Ishikawa (cell line): ENCODE measurements around the gene DHPS.

Source experiments
- CEBPB ChIP-seq: IDR thresholded peaks from 2 replicates; pipeline ENCODE4 v1.6.1; 2012
- CREB1 ChIP-seq: IDR thresholded peaks from 2 replicates; pipeline ENCODE4 v1.6.1; 2012; ENCODE audit warnings: low read depth
- EGR1 ChIP-seq: IDR thresholded peaks from 2 replicates; pipeline ENCODE4 v1.6.1; 2012
- EP300 ChIP-seq: IDR thresholded peaks from 2 replicates; pipeline ENCODE4 v1.6.1; 2012; ENCODE audit warnings: borderline replicate concordance
- FOXM1 ChIP-seq: IDR thresholded peaks from 2 replicates; pipeline ENCODE4 v1.6.1; 2012; ENCODE audit warnings: low read depth, borderline replicate concordance
- MAX ChIP-seq: IDR thresholded peaks from 2 replicates; pipeline ENCODE4 v1.6.1; 2012
- NFIC ChIP-seq: IDR thresholded peaks from 2 replicates; pipeline ENCODE4 v1.6.1; 2012
- RAD21 ChIP-seq: IDR thresholded peaks from 2 replicates; pipeline ENCODE4 v1.6.1; 2012; ENCODE audit warnings: low read depth
- TAF1 ChIP-seq: IDR thresholded peaks from 2 replicates; pipeline ENCODE4 v1.6.1; 2012; ENCODE audit warnings: low read depth, mild to moderate bottlenecking
- TCF12 ChIP-seq: IDR thresholded peaks from 2 replicates; pipeline ENCODE4 v1.6.1; 2012; ENCODE audit warnings: low read depth
- TEAD4 ChIP-seq: IDR thresholded peaks from 2 replicates; pipeline ENCODE4 v1.6.1; 2012
- YY1 ChIP-seq: IDR thresholded peaks from 2 replicates; pipeline ENCODE4 v1.6.1; 2012; ENCODE audit warnings: low read depth
- ZBTB7A ChIP-seq: IDR thresholded peaks from 2 replicates; pipeline ENCODE4 v1.6.1; 2012; ENCODE audit warnings: low read depth
- TF ChIP-seq, protein P1 (sequence below): IDR thresholded peaks from 2 replicates; pipeline ENCODE4 v1.6.1; 2012
- TF ChIP-seq, protein P2 (sequence below): IDR thresholded peaks from 2 replicates; pipeline ENCODE4 v1.6.1; 2012; ENCODE audit warnings: low read depth, mild to moderate bottlenecking

DHPS gene

GRCh38 chr19:12666265-12667048, 15.2 kb downstream of the DHPS start, which contains the start of the genes MAN2B1 and WDR83:
MAN2B1 (minus strand) TSS chr19:12666742; CDS start chr19:12666701, 41 bp downstream.
WDR83 (plus strand) TSS chr19:12666807; CDS start chr19:12669791, 2,984 bp downstream.
- TF ChIP-seq EGR1 (0 out of 2 replicates have a peak, but pooled peaks have one; percentile 3), ZBTB7A (peak; percentile 79; the same call in 1 of the 2 replicates), CREB1 (no peak), TAF1 (peak; percentile 55; the same call in 1 of the 2 replicates), RAD21 (no peak), NFIC (no peak), MAX (no peak), CEBPB (no peak), EP300 (no peak), TEAD4 (no peak), TCF12 (no peak), YY1 (no peak), FOXM1 (no peak)
- TF ChIP-seq, protein P1, sequence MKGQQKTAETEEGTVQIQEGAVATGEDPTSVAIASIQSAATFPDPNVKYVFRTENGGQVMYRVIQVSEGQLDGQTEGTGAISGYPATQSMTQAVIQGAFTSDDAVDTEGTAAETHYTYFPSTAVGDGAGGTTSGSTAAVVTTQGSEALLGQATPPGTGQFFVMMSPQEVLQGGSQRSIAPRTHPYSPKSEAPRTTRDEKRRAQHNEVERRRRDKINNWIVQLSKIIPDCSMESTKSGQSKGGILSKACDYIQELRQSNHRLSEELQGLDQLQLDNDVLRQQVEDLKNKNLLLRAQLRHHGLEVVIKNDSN = no peak
- TF ChIP-seq, protein P2, sequence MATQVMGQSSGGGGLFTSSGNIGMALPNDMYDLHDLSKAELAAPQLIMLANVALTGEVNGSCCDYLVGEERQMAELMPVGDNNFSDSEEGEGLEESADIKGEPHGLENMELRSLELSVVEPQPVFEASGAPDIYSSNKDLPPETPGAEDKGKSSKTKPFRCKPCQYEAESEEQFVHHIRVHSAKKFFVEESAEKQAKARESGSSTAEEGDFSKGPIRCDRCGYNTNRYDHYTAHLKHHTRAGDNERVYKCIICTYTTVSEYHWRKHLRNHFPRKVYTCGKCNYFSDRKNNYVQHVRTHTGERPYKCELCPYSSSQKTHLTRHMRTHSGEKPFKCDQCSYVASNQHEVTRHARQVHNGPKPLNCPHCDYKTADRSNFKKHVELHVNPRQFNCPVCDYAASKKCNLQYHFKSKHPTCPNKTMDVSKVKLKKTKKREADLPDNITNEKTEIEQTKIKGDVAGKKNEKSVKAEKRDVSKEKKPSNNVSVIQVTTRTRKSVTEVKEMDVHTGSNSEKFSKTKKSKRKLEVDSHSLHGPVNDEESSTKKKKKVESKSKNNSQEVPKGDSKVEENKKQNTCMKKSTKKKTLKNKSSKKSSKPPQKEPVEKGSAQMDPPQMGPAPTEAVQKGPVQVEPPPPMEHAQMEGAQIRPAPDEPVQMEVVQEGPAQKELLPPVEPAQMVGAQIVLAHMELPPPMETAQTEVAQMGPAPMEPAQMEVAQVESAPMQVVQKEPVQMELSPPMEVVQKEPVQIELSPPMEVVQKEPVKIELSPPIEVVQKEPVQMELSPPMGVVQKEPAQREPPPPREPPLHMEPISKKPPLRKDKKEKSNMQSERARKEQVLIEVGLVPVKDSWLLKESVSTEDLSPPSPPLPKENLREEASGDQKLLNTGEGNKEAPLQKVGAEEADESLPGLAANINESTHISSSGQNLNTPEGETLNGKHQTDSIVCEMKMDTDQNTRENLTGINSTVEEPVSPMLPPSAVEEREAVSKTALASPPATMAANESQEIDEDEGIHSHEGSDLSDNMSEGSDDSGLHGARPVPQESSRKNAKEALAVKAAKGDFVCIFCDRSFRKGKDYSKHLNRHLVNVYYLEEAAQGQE = no peak

GRCh38 chr19:12665671-12666264, 15.9 kb downstream of the DHPS start:
- TF ChIP-seq ZBTB7A (no peak), CREB1 (no peak), RAD21 (no peak), NFIC (no peak), TCF12 (no peak), FOXM1 (no peak), CEBPB (no peak)
- TF ChIP-seq, protein P1 = no peak

DNA sequence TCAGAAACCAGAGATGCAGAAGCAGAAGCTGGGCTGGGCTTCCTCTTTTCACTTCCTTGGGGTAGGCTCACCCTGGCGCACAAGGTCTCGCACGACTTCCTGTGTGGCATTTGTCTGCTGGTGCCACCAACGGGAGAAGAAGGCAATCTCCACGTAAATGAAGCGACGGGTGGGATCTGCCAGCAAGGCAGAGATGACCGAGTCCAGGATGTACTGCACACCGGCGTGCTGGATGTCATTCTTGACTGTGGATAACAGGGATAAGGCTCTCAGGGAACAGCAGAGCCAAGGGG, 16.5 kb downstream of the DHPS start:
- TF ChIP-seq MAX = no peak
- TF ChIP-seq EP300 = no peak
- no peak for TF ChIP-seq TEAD4
- TF ChIP-seq TAF1 = no peak
- TF ChIP-seq, protein P1 = no peak
- no peak for TF ChIP-seq ZBTB7A
- TF ChIP-seq, protein P2 = no peak
- TF ChIP-seq RAD21 = no peak
- no peak for TF ChIP-seq TCF12
- TF ChIP-seq NFIC = no peak
- TF ChIP-seq YY1 = no peak
- TF ChIP-seq CEBPB = no peak
- no peak for TF ChIP-seq CREB1
- TF ChIP-seq FOXM1 = no peak
- no peak for TF ChIP-seq EGR1

- no peak for TF ChIP-seq ZBTB7A
- no peak for TF ChIP-seq EP300
These were observed 17.0 kb downstream of the DHPS start for GRCh38 chr19:12664406-12665280.
